H1 (cell line): ENCODE measurements around the gene ISG15. TPM values are rescaled to one million over a fixed set of nuclear protein-coding genes. Genes with fewer than 3 reads are reported as not detected.

Experiments used
- BACH1 ChIP-seq: IDR thresholded peaks from 2 replicates; pipeline ENCODE4 v1.6.1; 2012; ENCODE audit warnings: low read length, improper control_type of control experiment
- POU5F1 ChIP-seq: IDR thresholded peaks from 2 replicates; pipeline ENCODE4 v1.6.1; 2011; ENCODE audit warnings: low read depth, mild to moderate bottlenecking, low read length, moderate library complexity
- polyA plus RNA-seq, 7 experiments: library from polyadenylated mRNA; depleted of rRNA in 3 of 7; stranded (reverse) in 5 of 7; unstranded in 2 of 7; fragments of >200 nt in 5 of 7; fragments of 200-250 nt in 2 of 7; gene quantifications; 1 replicate in 5 of 7; 2 replicates in 1 of 7; 4 replicates in 1 of 7; pipeline versions ENCODE4 v1.2.1 to v1.2.3, GENCODE V29; 2011 to 2013; ENCODE audit warnings: missing spikeins in 2 of 7, mixed read lengths in 2 of 7
- total RNA-seq: library from RNA; stranded (reverse); fragmentation: NEBNext Ultra II Directional; extraction: Animal tissue kit (Norgen Biotek cat#: 25700); gene quantifications from 2 replicates; pipeline ENCODE4 v1.2.1, GENCODE V29; 2021

ISG15 gene
- total and polyA plus RNA-seq, 2 of the 8 experiments (the other 6 are each of a cell fraction or from before 2014, with no cell fraction given): 29.3 to 121 TPM

DNA sequence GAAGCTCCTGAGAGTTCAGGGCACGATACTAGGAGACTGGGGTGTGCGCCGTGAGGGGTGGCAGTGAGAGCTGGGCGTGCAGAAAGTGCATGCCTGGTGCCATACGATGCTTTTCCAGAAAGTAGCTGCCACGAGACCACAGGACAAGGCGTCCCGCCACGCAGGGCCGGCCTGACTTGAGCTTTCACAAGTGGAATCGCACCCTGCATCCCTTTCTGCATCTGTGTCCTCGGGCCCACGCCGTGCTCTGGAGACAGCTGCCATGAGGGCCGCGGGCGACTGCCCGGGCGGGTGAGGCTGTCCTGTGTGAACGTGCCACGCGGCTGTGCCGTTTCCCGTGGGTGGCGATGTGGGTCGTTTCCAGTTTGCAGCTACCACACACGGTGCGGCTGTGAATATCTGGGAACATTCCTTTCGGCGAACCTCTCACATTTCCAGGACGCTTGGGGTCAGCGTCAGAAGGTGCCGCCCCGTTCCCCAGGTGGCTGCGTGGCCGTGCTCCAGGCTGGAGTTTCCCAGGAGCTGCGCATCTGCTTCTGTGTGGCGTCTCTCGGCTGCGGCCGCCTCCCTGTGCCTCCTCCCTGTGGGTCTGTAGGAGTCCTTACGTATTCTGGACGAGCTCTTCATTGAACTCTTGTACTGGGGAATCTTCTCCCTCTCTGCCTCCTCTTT, 30.4 kb upstream of the ISG15 start (continued):
- TF ChIP-seq BACH1 (no peak), POU5F1 (no peak)
